H1 (cell line): ENCODE results near the gene GSG1L. TPM values are rescaled to one million over a fixed set of nuclear protein-coding genes. Genes with fewer than 3 reads are reported as not detected.

Source experiments
- ASH2L ChIP-seq: fragments of 200-600, 300-600 bp; sonication (generic); IDR thresholded peaks from one replicate; pipeline ENCODE4 v1.7.1; 2017; ENCODE audit warnings: low read length
- BCL11A ChIP-seq, 2 experiments: IDR thresholded peaks; one replicate each; pipeline ENCODE4 v1.6.1; 2011; ENCODE audit warnings: low read depth in 2 of 2, low read length in 2 of 2, mild to moderate bottlenecking in 2 of 2
- HDAC2 ChIP-seq, 2 experiments: fragments of 300-600 bp in 1 of 2; sonication (generic) in 1 of 2; IDR thresholded peaks; 2 replicates each; pipeline ENCODE4 v1.6.1; 2011 to 2012; ENCODE audit warnings: low read depth in 2 of 2, low read length in 2 of 2, mild to moderate bottlenecking in 2 of 2, moderate library complexity in 2 of 2, borderline replicate concordance in 1 of 2, inconsistent platforms in 1 of 2
- POU5F1 ChIP-seq: IDR thresholded peaks from 2 replicates; pipeline ENCODE4 v1.6.1; 2011; ENCODE audit warnings: low read depth, mild to moderate bottlenecking, low read length, moderate library complexity
- SRF ChIP-seq: IDR thresholded peaks from 2 replicates; pipeline ENCODE4 v1.6.1; 2011; ENCODE audit warnings: mild to moderate bottlenecking, low read depth, low read length, moderate library complexity
- polyA plus RNA-seq, 7 experiments: library from polyadenylated mRNA; depleted of rRNA in 3 of 7; stranded (reverse) in 5 of 7; unstranded in 2 of 7; fragments of >200 nt in 5 of 7; fragments of 200-250 nt in 2 of 7; gene quantifications; 1 replicate in 5 of 7; 2 replicates in 1 of 7; 4 replicates in 1 of 7; pipeline versions ENCODE4 v1.2.1 to v1.2.3, GENCODE V29; 2011 to 2013; ENCODE audit warnings: missing spikeins in 2 of 7, mixed read lengths in 2 of 7
- total RNA-seq: library from RNA; stranded (reverse); fragmentation: NEBNext Ultra II Directional; extraction: Animal tissue kit (Norgen Biotek cat#: 25700); gene quantifications from 2 replicates; pipeline ENCODE4 v1.2.1, GENCODE V29; 2021
- TF ChIP-seq, protein P1 (sequence below): fragments of 300-600 bp; sonication (generic); IDR thresholded peaks from 2 replicates; pipeline ENCODE4 v1.7.1; 2012; ENCODE audit warnings: low read length, moderate library complexity, mild to moderate bottlenecking, inconsistent platforms; ENCODE audit not compliant: insufficient replicate concordance
- TF ChIP-seq, protein P2 (sequence below): IDR thresholded peaks from 2 replicates; pipeline ENCODE4 v1.6.1; 2011; ENCODE audit warnings: low read length, improper control_type of control experiment

GSG1L gene
- total and polyA plus RNA-seq, 2 of the 8 experiments (the other 6 are each of a cell fraction or from before 2014, with no cell fraction given), result 0.71 to 1.1 TPM

DNA sequence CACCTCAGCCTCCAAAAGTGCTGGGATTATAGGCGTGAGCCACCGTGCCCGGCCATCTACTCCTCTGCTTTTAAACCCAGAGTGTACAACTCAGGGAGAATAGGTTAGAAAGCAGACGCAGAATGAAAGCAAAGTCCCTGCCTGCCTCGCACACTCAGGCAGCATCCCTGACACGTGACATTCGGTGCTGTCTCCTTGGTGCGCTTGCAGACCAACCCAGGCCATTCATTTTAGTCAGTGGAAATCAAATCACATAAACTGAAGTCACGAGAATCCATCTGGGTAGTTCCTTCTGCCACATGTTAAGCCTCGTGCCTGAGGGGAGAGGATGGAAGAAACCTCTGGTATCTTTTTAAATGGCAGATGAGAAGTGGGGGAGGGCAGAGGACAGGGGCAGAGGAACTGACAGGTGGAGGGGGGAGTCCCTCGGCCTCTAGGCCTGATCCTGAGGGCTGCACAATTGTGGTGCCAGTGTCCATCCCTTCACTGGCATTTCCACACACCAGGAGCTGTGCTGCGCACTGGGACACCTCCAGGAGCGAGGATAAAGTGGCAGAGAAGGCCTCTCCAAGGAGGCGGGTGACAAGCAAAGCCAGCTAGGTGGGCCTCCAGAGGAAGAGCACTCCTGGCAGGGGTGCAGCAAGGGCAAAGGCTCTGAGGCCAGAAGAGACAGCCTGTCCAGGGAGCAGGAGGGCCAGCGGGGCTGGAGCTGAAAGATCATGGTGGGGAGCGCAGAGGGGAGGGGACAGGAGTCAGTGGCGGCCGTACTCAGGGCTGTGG, 317.2 kb downstream of the GSG1L start (continued):
- no peak for TF ChIP-seq HDAC2 (IDR thresholded peaks at IDR 0.05; ENCODE audit: borderline replicate concordance in 1 of 2, low read depth in 2 of 2, low read length in 2 of 2)
- no peak for TF ChIP-seq BCL11A (IDR thresholded peaks at IDR 0.05; ENCODE audit: low read depth in 2 of 2, low read length in 2 of 2)
- TF ChIP-seq SRF, result no peak
- no peak for TF ChIP-seq ASH2L
- TF ChIP-seq, protein P1, sequence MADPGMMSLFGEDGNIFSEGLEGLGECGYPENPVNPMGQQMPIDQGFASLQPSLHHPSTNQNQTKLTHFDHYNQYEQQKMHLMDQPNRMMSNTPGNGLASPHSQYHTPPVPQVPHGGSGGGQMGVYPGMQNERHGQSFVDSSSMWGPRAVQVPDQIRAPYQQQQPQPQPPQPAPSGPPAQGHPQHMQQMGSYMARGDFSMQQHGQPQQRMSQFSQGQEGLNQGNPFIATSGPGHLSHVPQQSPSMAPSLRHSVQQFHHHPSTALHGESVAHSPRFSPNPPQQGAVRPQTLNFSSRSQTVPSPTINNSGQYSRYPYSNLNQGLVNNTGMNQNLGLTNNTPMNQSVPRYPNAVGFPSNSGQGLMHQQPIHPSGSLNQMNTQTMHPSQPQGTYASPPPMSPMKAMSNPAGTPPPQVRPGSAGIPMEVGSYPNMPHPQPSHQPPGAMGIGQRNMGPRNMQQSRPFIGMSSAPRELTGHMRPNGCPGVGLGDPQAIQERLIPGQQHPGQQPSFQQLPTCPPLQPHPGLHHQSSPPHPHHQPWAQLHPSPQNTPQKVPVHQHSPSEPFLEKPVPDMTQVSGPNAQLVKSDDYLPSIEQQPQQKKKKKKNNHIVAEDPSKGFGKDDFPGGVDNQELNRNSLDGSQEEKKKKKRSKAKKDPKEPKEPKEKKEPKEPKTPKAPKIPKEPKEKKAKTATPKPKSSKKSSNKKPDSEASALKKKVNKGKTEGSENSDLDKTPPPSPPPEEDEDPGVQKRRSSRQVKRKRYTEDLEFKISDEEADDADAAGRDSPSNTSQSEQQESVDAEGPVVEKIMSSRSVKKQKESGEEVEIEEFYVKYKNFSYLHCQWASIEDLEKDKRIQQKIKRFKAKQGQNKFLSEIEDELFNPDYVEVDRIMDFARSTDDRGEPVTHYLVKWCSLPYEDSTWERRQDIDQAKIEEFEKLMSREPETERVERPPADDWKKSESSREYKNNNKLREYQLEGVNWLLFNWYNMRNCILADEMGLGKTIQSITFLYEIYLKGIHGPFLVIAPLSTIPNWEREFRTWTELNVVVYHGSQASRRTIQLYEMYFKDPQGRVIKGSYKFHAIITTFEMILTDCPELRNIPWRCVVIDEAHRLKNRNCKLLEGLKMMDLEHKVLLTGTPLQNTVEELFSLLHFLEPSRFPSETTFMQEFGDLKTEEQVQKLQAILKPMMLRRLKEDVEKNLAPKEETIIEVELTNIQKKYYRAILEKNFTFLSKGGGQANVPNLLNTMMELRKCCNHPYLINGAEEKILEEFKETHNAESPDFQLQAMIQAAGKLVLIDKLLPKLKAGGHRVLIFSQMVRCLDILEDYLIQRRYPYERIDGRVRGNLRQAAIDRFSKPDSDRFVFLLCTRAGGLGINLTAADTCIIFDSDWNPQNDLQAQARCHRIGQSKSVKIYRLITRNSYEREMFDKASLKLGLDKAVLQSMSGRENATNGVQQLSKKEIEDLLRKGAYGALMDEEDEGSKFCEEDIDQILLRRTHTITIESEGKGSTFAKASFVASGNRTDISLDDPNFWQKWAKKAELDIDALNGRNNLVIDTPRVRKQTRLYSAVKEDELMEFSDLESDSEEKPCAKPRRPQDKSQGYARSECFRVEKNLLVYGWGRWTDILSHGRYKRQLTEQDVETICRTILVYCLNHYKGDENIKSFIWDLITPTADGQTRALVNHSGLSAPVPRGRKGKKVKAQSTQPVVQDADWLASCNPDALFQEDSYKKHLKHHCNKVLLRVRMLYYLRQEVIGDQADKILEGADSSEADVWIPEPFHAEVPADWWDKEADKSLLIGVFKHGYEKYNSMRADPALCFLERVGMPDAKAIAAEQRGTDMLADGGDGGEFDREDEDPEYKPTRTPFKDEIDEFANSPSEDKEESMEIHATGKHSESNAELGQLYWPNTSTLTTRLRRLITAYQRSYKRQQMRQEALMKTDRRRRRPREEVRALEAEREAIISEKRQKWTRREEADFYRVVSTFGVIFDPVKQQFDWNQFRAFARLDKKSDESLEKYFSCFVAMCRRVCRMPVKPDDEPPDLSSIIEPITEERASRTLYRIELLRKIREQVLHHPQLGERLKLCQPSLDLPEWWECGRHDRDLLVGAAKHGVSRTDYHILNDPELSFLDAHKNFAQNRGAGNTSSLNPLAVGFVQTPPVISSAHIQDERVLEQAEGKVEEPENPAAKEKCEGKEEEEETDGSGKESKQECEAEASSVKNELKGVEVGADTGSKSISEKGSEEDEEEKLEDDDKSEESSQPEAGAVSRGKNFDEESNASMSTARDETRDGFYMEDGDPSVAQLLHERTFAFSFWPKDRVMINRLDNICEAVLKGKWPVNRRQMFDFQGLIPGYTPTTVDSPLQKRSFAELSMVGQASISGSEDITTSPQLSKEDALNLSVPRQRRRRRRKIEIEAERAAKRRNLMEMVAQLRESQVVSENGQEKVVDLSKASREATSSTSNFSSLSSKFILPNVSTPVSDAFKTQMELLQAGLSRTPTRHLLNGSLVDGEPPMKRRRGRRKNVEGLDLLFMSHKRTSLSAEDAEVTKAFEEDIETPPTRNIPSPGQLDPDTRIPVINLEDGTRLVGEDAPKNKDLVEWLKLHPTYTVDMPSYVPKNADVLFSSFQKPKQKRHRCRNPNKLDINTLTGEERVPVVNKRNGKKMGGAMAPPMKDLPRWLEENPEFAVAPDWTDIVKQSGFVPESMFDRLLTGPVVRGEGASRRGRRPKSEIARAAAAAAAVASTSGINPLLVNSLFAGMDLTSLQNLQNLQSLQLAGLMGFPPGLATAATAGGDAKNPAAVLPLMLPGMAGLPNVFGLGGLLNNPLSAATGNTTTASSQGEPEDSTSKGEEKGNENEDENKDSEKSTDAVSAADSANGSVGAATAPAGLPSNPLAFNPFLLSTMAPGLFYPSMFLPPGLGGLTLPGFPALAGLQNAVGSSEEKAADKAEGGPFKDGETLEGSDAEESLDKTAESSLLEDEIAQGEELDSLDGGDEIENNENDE, result no peak
- no peak for TF ChIP-seq POU5F1
- TF ChIP-seq, protein P2, sequence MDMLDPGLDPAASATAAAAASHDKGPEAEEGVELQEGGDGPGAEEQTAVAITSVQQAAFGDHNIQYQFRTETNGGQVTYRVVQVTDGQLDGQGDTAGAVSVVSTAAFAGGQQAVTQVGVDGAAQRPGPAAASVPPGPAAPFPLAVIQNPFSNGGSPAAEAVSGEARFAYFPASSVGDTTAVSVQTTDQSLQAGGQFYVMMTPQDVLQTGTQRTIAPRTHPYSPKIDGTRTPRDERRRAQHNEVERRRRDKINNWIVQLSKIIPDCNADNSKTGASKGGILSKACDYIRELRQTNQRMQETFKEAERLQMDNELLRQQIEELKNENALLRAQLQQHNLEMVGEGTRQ, result no peak
- TF ChIP-seq, all 59 proteins: peak for 0
